ENCODE measurements around the gene ZNF326. TPM values are rescaled to one million over a fixed set of nuclear protein-coding genes. Genes with fewer than 3 reads are reported as not detected.
"Not testable (repeated sequence)": the region's sequence is repeated elsewhere in the genome, so short reads cannot be mapped to it uniquely, and the experiment has no call there.

ZNF326 gene
- total RNA-seq, 1 donor from 2014 or later = 39.1 TPM

DNA sequence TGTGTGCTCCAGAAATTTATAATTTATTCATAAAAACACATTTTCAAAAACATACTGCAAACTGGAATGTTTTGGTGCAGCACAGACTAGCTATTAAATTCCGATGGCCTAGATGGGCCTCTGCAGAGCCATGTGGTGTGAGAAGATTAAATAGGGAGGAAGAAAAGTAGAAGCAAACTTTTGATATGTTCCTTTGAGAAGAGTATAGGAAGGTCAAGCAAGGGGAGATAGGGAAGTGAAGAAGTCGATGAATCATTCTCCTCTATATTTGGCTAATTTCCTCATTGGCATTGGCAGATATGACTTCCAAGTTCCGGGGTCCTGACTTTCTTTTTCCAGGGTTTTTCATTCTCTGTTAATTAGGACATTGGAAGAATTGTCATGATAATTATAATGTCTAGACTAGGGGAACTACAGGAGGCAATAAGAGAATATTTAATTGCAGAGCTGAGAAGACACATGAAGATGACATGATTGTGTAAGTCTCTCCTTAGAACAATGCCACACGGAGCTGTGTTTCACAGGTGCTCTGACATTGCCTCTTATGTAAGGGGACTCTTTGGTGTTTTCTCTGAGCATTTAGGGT lies 19.3 kb upstream of the ZNF326 start:
- H3K4me1 Mint-ChIP-seq (ENCODE audit: unreplicated experiment) = peaks cover 3% of the 10 kb centered on the region
- no peak for DNase-seq (ENCODE audit: extremely low spot score, unreplicated experiment)
- H3K27me3 Mint-ChIP-seq = no peaks in the 10 kb centered on the region
- TF ChIP-seq CTCF (conservative IDR thresholded peaks at IDR 0.05) = no peak
- H3K27ac Mint-ChIP-seq = no peak overlapping the region
- H3K36me3 Mint-ChIP-seq = no peaks in the 10 kb centered on the region
- H3K9me3 Mint-ChIP-seq = no peaks in the 10 kb centered on the region
- no peak overlapping the region for H3K4me3 Mint-ChIP-seq

DNA sequence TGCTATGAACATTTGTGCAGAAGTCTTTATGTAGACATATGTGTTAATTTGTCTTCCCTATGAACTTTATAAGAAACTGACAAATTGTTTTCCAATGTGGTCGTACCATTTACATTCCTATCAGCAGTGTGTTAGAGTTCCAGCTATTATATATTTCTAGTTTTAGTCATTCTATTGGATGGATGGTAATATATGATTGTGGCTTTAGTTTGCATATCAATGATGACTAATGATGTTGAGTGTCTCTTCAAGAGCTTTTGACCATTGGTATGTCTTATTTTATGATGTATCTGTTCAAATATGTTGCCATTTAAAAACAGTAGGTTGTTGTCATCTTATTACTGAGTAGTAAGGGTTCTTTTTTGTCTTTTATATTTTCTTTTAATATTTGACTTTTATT lies 16.2 kb upstream of the ZNF326 start:
- H3K27me3 Mint-ChIP-seq = no peaks in the 10 kb centered on the region
- no peaks in the 10 kb centered on the region for H3K36me3 Mint-ChIP-seq
- peaks cover 3% of the 10 kb centered on the region for H3K4me1 Mint-ChIP-seq (ENCODE audit: unreplicated experiment)
- no peak overlapping the region for H3K4me3 Mint-ChIP-seq
- TF ChIP-seq CTCF (conservative IDR thresholded peaks at IDR 0.05) = no peak
- H3K27ac Mint-ChIP-seq = no peak overlapping the region
- DNase-seq (ENCODE audit: extremely low spot score, unreplicated experiment) = no peak
- no peaks in the 10 kb centered on the region for H3K9me3 Mint-ChIP-seq

GRCh38 chr1:89980605-89981004 lies 14.3 kb upstream of the ZNF326 start:
- Mint-ChIP-seq H3K27ac (no peak overlapping the region), H3K9me3 (no peaks in the 10 kb centered on the region), H3K36me3 (no peaks in the 10 kb centered on the region), H3K4me3 (no peak overlapping the region), H3K27me3 (no peaks in the 10 kb centered on the region), H3K4me1 (ENCODE audit: unreplicated experiment) (peaks cover 4% of the 10 kb centered on the region)
- DNase-seq (ENCODE audit: extremely low spot score, unreplicated experiment) = no peak
- TF ChIP-seq CTCF (conservative IDR thresholded peaks at IDR 0.05) = no peak

DNA sequence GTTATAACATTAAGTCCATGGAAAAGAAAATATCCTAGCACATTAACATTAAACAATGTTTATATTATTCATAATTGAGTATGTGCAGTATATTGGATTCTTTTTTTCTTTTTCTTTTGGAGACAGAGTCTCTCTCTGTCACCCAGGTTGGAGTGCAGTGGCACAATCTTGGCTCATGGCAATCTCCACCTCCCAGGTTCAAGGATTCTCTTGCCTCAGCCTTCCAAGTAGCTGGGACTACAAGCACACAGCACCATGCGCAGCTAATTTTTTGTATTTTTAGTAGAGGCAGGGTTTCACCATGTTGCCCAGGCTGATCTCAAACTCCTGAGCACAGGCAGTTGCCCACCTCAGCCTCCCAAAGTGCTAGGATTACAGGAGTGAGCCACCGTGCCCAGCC lies 12.1 kb upstream of the ZNF326 start:
- H3K27me3 Mint-ChIP-seq; DNase-seq (ENCODE audit: extremely low spot score, unreplicated experiment); H3K9me3 Mint-ChIP-seq; H3K4me3 Mint-ChIP-seq; H3K36me3 Mint-ChIP-seq; H3K27ac Mint-ChIP-seq: not testable (repeated sequence)
- H3K4me1 Mint-ChIP-seq (ENCODE audit: unreplicated experiment) = peaks cover 13% of the 10 kb centered on the region

GRCh38 chr1:89984564-89985116 lies 10.3 kb upstream of the ZNF326 start:
- peaks cover 13% of the 10 kb centered on the region for H3K4me1 Mint-ChIP-seq (ENCODE audit: unreplicated experiment)
- not testable (repeated sequence) for H3K9me3 Mint-ChIP-seq; H3K4me3 Mint-ChIP-seq; DNase-seq (ENCODE audit: extremely low spot score, unreplicated experiment); H3K27me3 Mint-ChIP-seq; H3K27ac Mint-ChIP-seq; H3K36me3 Mint-ChIP-seq

GRCh38 chr1:89986020-89986419 lies 8.9 kb upstream of the ZNF326 start:
- Mint-ChIP-seq H3K27me3 (no peaks in the 10 kb centered on the region), H3K4me3 (no peak overlapping the region), H3K27ac (no peak overlapping the region), H3K4me1 (ENCODE audit: unreplicated experiment) (peaks cover 14% of the 10 kb centered on the region), H3K9me3 (no peaks in the 10 kb centered on the region), H3K36me3 (no peaks in the 10 kb centered on the region)
- no peak for DNase-seq (ENCODE audit: extremely low spot score, unreplicated experiment)
- no peak for TF ChIP-seq CTCF (conservative IDR thresholded peaks at IDR 0.05)
